ENCODE results near the gene TTLL10.

The TTLL10 gene

DNA sequence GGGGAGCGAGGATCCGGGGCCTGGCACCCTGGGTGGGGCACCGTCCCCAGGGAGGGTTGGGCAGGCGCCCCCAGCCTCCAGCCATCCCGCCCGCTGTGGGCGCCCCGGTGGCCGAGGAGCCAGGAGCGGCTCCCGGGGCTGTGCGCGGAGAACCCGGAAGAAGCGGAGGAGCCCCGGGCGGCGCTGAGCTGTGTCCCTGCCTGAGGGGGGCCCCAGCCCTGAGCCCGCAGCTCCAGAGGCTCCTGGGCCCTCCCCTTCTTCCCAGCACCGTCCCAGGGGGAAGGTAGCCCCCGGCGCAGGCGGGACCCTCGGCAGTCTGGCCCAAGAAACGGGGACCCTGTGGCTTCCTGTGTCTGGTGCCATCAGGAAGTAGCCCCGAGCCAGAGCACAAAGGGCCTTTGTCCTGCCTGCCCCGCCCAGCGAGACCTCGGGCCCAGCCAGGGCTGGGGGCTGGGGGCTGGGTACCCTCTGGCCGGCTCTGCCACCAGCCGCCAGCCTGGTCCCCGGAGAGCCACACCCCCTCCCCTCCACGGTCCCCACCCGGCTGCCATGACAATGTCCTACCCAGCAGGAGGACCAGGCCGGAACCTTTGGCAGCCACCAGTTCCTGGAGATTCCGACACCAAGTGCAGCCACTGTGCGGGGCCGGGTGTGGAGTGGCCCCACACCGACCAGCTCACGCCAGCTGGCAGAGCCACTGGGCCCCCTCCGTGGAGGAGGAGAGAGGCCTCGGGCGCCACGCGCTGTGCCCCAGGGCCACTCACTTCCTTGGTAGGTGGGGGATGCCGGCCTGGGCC, 15.6 kb upstream of the TTLL10 start:
- no peak for DNase-seq (ENCODE audit: low read depth)

DNA sequence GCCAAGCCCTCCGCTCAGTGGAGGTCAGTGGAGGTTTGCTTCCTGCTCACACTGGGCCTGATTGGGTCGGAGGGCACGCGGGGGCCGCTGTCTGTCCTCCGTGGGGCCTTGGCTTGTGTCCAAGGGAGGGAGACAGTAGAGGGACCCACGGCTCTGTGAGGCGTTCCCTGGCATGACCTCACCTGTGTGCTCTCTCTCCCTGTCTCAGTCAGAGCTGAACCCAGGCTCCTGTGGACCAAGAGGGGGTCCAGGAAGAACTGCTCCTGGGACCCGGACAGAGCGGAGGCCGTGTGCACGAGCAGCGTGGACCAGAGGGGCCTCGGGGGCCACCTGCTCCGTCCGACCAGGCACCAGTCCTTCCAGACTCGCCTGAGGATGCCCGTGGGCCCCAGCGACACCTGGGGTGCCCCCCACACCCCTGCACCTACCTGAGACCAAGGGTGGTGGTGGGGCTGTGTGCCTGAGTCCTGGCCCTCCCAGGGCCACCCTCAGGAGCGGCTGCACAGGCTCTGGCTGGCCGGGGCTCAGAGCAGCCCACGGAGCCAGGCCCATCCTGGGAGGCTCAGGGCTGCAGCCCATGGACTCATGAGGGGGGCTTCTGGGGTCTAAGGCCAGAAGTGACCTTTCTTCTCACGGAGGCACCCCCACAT, 13.3 kb upstream of the TTLL10 start:
- DNase-seq (ENCODE audit: low read depth): no peak

DNA sequence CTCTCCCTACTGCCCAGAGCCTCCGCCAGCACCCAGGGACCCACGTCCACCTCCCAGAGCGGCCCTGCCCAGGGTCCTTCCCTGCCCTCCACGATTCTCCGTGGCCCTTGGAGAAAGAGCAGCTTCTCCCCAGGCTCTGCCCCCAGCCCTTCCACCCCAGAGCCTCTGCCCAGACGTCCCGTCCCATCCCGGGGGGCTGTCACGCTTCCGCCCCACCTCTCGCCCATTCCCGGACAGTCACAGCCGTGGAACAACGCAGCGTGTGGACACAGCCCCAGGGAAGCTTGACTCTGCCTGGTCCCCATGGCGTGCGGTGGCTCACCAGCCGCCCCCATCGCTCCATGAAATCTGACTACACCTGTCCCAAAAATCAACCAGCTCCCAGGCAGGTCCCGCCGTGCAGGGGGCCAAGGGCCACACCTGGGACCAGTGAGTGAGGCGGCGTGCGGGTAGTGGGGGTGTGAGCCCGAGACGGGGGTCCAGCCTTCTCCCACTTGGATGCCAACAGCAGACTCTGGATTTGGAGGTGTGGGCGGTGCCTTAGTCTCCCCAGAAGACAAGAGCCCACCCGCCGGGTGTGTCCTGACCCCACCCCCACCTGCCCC, 12.5 kb upstream of the TTLL10 start:
- DNase-seq (ENCODE audit: low read depth): no peak

DNA sequence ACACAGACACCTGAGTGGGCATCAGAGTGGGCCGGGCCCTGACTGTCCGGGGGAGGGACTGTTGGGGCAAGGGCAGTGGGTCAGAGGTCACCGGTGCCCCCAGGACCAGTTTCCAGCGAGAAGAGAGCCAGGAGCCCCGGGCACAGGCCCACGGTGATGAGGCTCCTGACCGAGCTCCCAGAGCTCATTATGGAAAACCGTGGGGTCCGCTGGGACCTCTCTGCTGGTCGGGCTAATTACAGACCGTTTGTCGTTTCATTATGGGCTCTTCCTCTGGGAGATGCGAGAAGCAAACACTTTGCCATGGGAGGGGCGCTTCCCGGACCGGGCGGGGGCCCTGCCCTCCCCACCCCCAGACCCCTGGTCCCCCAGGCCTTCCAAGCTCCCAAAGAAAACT, 12.0 kb upstream of the TTLL10 start:
- no peak for DNase-seq (ENCODE audit: low read depth)

DNA sequence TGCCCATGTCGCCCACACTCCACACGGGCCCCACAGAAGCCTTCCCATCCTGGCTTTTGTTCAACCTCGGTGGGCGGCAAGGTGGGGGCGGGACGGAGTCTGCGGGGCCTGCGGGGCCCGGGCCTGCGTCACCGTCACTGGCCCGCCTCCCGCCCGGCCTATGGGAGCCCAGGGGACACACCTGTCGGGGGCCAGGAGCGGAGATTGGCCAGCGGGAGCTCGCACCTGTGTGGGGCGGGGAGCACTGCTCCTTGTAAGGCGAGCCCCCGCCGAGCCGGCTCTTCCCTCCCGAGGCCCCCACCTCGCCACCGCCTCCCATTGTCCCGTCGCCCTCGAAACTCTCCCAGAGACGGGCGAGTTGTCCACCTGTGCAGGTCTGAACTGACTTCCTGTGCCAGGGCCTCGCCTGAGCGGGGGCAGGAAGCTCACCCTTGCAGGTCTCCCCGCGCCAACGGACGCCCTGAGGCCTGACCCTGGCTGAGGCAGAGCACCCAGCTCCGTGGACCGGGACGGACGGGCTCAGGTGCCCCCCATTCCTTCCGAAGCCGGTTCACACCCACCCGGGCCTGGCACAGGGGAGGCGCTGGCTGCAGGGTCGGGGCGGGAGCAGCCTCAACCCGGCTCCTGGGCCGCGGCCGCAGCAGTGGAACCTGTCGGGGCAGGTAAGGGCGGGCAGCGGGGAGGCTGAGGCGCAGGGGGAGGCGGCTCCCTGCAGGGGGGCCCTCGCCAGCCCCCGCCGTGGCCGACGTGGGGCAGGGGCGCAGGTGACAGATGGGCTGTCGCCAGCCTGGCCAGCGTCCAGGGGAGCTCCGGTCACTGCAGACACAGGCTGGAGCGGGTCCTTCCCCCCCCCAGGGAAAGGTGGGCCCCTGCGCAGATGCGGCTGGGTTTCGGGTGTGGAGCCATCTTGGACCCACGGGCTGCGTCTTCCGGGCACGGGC, 10.8 kb upstream of the TTLL10 start:
- DNase-seq (ENCODE audit: low read depth): no peak

DNA sequence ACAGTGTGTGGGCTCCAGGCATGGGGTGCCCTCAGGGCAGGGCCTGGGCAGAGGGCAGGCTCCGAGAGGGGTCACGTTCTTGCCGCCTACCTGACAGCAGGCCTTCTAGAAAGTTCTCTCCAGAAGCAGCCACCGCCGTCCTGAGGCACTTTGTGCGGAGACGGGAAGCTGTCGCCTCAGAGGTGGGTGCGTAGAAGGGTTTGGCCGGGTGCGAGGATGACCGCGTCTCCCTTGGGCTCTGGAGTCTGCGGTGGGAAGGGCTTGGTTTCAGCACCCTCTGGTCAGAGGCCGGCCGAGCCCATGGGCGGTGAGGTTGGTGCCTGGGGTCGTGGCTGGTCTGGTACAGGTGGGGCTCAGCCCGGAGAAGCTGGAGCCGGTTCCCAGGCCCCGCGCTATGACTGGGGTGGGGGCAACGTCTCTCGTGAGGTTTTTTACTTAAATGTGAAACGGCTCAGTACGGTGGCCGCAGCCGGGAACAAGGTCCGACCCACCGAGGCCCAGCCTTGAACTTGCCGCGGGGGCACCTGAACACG, 10.1 kb upstream of the TTLL10 start:
- DNase-seq (ENCODE audit: low read depth): no peak

DNA sequence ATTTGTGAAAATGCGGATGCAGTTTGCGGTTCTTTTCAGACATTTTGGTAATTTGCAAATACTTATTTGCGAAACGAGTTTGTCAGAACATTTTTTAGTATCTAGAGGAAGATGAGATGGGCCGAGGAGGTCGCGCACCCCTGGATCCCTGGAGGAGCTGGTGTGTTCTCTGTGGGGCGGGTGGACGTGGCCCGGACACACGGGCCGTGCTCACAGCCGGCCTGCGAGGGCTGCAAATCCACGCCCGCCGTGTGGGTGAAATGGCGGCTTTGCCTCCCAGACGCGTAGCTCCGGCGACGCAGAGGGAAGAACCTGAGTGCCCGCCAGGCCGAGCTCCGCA, 9.3 kb upstream of the TTLL10 start:
- no peak for DNase-seq (ENCODE audit: low read depth)

DNA sequence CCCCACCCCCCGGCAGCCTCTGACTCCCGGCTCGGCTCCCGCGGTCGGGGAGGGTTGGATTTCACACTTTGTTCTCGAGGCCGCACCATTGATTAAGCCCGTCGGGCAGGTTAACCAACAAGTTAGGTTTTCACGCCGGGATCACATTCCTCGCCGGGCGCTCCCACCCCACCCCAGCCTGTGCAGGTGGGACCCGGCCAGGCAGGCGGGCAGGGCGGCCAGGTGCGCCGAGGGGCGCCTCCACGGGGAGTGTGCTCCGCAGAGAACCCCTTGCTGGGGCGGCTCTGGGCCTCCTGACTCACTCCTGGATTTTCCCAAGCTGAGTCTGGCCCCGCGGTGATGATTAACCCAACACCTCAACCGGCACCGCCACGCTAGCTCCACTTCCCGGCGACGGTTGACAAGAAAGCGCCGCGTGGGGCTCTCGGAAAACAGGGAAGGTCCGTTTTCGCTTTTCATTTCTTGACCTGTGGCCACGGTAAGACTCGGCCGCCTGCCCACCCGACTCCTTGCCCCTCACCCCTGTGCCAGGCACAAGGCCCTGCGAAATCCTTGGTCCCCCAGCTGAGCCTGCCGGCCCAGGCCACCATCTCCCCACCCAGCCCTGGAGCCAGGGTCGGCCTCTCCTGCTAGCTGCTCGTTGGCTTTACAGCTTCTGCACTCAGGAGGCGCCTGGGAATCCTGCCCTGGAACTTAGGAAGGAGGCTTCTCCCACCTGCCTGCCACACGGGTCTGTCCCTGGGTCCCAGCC, 8.8 kb upstream of the TTLL10 start:
- no peak for DNase-seq (ENCODE audit: low read depth)

DNA sequence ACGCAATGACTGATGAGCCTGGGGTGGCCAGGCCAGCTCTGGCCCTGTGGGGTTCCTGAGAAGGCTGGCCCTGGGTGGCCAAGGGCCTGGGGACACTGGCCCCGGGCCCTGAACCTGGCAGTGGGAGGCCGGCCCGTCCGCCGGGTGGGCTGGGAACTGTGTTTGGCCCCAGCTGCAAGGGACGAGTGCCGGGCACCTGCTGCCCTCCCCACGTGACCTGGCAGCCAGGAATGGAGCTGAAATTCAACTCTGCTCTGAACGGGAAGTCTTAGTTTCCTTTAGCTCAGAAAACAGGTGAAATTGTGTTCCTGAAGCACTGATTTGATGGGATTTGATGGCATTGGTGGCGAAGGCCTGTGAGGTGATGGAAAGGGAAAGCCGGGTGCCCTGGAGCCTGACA, 8.2 kb upstream of the TTLL10 start:
- no peak for DNase-seq (ENCODE audit: low read depth)

DNA sequence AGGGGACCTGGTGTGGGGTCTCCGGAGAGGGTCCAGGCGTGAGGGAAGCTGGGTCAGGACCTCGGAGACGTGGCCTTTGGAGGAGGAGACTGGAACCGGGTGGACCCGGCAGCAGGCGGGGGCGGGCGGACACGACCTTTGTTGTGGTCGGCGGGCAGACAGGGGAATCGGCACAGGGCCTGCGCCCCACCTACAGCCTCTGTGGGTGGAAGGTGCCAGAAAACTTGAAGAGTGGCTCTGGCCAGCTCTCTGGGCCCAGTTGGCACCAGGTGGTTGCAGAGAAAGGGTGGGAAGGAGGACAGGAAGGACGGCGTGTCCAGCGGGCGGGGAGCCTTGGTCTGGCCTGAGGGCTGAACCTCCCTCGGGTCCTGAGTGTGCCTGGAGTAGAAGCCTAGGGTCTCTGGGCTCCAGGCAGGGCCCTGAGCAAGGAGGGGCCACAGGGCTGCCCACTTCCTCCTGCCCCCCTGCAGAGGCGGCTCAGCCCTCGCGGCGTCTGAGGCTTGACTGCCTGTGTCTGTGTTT, 7.7 kb upstream of the TTLL10 start:
- DNase-seq (ENCODE audit: low read depth): no peak

DNA sequence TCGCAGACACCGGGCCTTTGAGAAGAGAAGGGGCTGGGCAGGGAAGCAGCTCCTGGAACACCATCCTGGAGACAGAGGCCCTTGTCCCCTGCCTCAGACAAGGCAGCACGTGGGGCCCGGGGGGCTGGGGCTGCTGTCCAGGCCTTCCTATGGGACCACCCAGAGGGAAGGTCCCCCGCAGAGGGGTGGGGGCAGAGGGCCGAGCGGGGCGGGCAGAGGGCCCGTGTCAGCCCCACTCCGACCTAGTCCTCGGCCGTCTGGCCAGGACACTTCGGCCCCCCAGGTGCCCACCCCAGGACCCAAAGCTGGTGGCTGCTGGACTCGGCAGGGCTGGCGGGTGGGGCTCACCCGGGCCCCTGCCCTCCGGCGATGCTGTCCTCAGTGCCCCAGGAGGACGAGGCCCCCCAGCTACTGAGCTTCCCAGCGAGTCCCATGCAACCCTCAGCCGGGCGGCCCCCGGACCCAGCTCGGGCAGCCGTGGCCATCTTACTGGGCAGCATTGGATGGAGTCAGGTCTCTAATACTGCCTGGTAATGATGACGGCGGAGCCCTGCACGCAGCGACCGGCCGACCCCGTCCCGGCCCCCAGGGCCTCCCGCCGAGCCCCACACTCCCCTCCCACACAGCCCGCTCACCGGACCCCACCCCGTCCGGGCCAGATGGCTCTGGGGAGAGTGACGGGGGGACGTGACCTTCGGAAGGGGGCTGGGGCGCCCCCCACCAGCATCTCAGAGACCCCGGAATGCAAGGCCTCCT, 6.9 kb upstream of the TTLL10 start:
- DNase-seq (ENCODE audit: low read depth): no peak

DNA sequence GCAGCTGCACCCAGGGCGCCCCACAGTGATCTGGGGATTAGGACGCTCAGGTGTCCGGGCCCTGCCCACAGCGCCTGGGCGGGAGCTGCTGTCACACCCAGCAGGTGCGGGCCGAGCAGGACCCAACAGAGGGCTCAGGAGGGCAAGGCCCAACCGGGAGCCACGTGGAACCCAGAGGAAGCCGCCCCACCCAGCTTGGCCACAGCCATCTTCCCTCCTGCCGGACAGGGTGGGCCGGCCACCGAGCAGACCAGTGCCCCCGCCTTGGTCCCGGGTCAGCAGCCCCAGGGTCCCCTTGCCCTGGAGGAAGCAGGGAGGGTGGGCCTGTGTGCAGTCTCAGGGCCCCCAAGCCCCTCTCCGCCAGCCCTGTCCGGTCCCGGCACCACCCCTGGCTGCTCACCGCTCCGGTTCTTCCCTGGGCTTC, 6.3 kb upstream of the TTLL10 start:
- DNase-seq (ENCODE audit: low read depth): no peak

DNA sequence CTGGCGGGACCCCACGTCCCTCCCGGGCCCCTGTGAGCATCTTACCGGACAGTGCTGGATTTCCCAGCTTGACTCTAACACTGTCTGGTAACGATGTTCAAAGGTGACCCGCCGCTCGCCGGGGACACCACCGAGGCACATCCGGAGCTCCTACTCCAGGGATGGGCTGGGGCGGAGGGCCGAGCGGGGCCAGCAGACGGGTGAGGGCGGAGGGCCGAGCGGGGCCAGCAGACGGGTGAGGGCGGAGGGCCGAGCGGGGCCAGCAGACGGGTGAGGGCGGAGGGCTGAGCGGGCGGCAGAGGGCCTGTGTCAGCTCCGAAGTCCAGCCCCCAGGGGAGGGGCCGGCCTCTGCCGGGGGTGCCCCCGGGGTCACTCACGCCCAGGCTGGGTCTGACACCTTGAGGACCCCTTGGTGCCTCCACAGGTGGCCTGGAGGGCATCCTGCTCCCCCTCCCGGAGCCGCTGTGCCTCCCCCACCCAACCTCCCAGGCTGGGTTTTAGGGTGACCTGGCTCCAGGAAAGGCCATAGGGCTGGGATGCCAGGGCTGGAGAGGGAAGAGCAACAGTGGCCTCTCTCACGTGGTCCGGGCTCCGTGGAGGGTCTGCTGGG, 5.7 kb upstream of the TTLL10 start:
- DNase-seq (ENCODE audit: low read depth): no peak

DNA sequence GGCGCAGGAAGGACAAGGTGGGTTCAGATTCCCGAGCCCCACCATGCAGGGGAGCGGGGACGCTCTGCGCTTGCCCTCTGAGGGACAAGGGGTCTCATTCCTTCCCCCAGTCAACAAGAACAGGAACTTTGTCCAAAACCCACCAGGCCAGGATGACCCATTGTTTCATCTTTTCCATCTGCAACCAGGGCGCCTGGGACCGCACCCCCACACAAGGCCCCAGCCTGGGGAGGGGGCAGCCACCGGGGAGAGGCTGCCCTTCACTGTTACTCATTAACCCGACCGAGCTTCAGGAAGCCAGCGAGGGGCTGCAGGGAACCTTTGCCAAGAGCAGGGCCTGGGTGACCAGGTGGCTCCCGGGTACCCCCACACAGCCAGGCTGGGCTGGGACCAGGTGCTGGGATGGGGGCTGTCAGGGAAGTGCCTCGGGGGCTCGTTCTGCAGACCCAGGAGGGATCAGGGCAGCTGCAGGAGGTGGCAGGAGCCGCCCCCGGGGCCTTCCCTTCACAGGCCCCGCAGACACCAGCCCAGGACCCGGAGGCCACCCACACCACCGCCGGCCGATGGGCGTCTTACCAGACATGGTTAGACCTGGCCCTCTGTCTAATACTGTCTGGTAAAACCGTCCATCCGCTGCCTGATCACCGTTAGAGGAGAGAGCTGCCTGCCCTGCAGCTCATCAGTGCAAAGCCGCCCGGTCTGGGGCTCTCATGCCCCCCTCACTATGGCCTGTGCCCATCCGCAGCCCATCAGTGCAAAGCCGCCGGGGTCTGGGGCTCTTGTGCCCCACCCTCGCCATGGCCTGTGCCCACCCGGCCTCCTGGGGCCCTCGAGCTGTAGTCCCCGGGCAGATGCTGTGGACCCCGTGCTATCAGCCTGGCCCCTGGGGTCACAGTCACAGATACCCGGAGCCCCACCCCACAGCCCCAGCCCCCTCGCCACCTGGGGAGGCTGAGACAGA, 4.9 kb upstream of the TTLL10 start:
- DNase-seq (ENCODE audit: low read depth): no peak

DNA sequence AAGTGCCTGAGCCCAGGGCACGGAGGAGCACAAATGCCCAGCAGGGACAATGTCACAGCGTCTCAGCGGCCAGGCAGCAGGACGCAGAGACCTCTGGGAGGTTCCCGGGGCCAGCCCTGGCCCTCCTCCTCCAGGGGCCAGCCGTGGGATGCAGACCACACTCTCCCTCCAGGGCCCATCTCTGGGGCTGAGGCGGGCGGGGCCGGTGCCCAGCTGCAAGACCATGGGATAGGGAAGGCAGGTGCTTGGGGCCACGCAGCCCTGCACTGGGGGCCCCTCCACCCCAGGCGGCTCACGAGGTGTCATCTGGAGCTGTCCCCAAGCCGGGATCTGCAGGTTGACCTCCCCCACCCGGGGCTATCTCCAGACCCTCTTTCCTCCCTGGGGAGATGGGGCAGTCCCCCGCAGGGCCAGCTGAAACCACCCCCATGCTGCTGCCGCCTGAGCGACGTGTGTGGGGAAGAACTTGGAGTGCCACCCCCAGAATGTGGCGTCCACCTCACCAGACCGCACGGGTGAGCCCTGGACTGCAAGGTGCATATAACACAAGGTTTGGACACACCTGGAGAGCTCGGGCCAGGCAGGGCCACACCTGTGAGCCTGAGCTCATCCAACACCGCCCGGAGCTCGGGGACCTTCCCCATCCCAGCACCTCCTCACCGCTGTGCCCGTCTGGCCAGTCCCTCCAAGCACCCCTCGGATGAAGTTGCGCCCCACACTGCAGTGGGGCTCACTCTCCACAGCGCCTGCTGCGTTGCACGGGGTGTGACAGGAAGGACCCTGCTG, 4.1 kb upstream of the TTLL10 start:
- DNase-seq (ENCODE audit: low read depth): no peak

DNA sequence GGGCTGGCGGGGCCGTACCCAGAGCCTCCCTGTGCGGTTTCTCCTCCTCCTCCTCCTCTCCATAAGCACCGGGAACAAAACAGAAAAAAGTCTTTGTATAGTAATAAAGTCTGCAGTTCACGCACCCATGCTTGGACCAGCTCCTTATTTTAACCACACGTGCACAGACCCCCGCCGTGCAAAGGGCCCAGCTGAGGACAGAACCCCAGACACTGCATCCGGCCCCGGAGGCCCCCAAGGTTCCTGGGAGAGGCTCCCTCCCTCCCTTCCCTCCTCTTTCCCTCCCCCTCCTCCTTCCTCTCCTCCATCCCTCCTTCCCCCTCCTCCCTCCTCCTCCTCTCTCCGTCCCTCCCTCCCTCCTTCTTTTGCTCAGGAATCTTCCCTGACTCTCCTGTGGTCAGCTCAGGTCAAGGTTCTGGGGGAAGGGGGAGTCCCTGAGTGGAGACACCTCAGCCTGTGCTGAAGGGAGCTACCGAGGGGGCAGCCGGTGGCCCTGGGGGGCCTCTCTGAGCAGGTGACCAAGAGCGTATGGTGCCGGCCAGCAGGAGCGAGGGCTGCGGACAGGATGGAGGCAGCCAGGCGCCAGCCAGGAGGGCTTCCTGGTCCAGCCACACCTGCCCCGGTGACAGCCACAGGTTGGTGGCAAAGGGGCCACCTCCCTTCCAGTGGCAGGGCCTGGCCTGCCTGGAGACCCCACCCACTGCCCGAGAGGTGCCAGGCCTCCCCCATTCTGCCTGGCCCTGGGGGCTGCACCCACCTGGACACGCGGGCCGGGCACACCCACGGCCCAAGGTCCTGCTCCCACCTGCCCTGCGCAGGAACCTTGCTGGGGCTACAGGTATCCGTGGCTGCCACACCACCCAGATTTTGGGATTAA, 3.2 kb upstream of the TTLL10 start:
- DNase-seq (ENCODE audit: low read depth): no peak

DNA sequence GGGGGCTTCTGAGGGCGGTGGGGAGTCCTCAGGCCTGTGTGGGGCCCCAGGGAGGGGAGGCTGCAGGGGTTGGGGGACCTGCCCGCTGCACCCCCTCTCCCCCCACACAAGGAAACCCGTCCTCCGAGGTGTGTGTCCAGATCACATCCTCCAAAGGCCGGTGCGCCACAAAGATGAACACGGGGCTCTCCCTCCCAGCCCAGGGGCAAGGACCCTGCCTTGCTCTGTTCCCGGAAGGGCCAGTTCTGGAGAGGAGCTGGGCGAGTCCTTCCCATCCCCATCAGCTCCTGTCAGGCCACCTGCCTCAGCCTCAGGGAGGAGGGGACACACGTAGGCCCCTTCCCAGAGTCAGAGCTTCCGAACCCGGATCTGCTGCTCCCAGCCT, 2.5 kb upstream of the TTLL10 start:
- DNase-seq (ENCODE audit: low read depth): no peak

Data from T follicular helper cell (primary cell).